DMS153 treated with DMSO at 0.1 percent for 48 hours (cell line): Measurements from ENCODE around the gene PRSS53.
A peak's percentile ranks its signal among the peaks of the same experiment; 100 is the strongest.

Experiments
- DNase-seq: peaks from one replicate; lab custom pipeline; 2025; ENCODE audit not compliant: unreplicated experiment; lab: John Stamatoyannopoulos, UW

PRSS53 gene

DNA sequence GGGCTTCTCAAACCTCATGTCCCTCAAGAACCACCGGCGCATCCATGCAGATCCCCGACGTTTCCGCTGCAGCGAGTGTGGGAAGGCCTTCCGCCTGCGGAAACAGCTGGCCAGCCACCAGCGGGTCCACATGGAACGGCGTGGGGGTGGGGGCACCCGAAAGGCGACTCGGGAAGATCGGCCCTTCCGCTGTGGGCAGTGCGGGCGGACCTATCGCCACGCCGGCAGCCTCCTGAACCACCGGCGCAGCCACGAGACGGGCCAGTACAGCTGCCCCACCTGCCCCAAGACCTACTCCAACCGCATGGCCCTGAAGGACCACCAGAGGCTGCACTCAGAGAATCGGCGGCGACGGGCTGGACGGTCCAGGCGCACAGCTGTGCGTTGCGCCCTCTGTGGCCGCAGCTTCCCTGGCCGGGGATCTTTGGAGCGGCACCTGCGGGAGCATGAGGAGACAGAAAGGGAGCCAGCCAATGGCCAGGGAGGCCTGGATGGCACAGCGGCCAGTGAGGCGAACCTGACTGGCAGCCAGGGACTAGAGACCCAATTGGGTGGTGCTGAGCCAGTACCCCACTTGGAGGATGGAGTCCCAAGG is 8.6 kb downstream of the PRSS53 start:
- DNase-seq = no peak

- no peak for DNase-seq
Observed at GRCh38 chr16:31079342-31079944, 9.3 kb downstream of the PRSS53 start.

DNA sequence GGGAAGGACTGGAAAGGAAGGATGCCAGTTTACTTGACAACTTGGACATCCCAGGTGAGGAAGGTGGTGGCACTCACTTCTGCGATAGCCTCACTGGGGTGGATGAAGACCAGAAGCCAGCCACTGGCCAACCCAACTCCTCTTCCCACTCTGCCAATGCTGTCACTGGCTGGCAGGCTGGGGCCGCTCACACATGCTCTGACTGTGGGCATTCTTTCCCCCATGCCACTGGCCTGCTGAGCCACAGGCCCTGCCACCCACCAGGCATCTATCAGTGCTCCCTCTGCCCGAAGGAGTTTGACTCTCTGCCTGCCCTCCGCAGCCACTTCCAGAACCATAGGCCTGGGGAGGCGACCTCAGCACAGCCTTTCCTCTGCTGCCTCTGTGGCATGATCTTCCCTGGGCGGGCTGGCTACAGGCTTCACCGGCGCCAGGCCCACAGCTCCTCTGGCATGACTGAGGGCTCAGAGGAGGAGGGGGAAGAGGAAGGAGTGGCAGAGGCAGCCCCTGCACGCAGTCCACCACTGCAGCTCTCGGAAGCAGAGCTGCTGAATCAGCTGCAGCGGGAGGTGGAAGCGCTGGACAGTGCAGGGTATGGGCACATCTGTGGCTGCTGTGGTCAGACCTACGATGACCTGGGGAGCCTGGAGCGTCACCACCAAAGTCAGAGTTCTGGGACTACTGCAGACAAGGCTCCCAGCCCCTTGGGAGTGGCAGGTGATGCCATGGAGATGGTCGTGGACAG is 10.0 kb downstream of the PRSS53 start:
- no peak for DNase-seq

DNA sequence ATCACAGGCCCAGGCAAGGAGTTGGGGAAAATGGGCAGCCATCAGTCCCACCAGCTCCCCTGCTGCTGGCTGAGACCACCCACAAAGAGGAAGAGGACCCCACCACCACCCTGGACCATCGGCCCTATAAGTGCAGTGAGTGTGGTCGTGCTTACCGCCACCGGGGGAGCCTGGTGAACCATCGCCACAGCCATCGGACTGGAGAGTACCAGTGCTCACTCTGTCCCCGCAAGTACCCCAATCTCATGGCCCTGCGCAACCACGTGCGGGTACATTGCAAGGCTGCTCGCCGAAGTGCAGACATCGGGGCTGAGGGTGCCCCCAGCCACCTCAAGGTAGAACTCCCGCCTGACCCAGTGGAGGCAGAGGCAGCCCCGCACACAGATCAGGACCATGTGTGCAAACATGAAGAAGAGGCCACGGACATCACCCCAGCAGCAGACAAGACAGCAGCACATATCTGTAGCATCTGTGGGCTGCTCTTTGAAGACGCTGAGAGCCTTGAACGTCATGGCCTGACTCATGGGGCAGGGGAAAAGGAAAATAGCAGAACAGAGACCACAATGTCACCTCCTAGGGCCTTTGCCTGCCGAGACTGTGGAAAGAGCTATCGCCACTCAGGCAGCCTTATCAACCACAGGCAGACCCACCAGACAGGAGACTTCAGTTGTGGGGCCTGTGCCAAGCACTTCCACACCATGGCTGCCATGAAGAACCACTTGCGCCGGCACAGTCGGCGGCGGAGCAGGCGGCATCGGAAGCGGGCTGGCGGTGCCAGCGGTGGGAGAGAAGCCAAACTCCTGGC is 10.9 kb downstream of the PRSS53 start:
- no peak for DNase-seq

DNA sequence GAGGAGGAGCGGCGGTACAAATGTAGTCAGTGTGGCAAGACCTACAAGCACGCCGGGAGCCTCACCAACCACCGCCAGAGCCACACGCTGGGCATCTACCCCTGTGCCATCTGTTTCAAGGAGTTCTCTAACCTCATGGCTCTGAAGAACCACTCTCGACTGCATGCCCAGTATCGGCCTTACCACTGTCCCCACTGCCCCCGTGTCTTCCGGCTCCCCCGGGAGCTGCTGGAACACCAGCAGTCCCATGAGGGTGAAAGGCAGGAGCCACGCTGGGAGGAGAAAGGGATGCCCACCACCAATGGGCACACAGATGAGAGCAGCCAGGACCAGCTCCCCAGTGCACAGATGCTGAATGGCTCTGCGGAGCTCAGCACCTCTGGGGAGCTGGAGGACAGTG is 11.7 kb downstream of the PRSS53 start:
- no peak for DNase-seq

DNA sequence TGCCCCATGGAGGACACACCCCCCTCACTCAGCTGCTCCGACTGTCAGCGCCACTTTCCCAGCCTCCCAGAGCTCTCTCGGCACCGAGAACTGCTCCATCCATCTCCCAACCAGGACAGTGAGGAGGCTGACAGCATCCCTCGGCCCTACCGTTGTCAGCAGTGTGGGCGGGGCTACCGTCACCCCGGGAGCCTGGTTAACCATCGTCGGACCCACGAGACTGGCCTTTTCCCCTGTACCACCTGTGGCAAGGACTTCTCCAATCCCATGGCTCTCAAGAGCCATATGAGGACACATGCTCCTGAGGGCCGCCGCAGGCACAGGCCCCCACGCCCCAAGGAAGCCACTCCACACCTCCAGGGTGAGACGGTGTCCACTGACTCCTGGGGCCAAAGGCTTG is 12.4 kb downstream of the PRSS53 start:
- DNase-seq = no peak

DNA sequence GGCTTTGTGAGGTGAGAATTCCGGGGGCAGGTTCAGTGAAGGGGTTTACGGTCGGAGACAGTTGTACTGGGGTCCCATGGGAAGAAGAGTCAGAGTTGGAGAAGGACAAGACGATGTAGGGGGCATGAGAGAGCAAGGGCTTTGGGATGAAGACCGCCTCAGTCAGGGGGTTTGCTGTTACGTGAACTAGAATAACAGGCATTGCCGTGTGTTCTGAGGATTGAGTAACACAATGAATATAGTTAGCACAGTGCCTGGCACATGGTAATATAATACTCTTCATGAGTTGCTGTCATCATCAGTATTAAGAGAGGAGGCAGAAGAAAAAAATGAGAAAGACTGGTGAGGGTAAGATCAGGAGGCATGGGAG is 13.9 kb downstream of the PRSS53 start:
- DNase-seq = no peak

DNA sequence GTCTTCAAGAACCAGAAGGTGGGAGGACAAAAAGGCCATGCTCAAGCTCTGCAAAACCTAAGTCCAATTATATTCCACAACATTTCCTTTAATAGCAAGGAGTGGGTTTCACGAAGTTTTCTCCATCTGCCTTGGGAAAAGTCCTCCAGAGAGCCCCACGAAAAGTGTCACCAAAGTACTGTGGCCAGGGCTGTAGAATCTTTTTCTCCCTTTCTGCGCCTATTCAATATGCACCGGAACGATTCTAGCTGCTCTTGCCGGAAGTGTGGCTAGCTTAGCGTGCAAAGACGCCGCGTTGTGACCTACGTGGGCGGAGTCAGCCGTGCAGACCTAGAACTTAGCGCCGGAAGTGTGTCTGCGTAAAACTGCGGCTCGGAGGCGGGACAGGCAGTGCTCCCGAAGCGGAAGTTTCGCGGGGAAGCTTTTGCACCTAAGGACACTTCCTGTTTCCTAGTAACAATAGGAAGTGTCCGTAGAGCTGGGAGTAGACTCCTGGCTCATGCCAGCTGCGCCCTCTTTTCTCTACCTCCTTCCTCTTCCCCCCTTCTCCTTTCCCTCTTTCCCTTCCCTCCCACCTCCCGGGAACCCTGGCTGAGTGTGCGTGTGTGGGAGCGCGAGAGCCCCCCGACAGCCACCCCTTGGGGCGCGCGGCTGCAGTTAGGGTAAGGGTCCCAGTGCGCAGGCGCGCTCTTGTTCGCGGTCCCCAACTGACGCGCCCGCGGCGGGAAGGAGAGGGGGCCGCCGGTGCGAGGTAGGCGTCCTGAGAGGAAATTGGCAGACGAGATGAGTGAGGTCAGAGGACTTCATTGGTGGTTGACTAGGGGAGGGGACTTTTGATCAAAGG is 14.6 kb downstream of the PRSS53 start, which contains the start of the genes ZNF646 and ZNF668:
TSS of gene ZNF646 (plus strand) at position 453 of the 844 bp plus-strand sequence. CDS start 1,903 bp downstream, outside the sequence.
TSS of gene ZNF668 (minus strand) at position 271 of the 844 bp plus-strand sequence. CDS start 9,781 bp downstream, outside the sequence.
- DNase-seq = peak; percentile 99

- DNase-seq = peak; percentile 63
Observed at GRCh38 chr16:31073142-31073969, 15.4 kb downstream of the PRSS53 start.

DNA sequence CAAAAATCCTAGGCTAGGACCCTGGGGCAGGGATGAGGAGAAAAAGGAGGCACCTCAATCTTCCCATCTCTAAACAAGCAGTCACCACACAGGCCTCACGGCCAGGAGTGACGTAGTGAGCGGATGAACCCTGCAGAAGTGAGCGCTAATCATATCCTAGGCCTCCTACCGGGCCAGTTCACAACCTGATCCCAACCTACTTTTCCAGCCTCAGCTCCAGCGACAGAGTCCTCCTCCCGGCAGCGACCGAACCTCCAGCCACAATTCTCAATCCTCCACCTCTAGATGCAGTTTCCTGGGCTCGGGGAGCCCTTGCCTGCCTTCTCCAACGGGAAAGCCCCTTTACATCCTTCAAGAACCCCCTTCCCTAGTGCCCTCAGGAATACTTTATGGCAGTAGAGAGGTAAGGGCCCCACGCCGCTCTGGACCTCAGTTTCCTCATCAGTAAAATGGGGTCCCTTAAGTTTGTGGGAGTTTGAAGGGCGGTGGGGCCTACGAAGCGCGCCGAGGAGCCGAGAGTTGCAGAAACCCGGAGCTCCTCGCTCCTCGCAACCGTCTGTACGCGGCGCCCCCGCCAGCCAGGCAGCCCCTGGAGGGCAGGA is 16.1 kb downstream of the PRSS53 start:
- DNase-seq = no peak

- no peak for DNase-seq
Observed at GRCh38 chr16:31071861-31072260, 16.9 kb downstream of the PRSS53 start.

DNA sequence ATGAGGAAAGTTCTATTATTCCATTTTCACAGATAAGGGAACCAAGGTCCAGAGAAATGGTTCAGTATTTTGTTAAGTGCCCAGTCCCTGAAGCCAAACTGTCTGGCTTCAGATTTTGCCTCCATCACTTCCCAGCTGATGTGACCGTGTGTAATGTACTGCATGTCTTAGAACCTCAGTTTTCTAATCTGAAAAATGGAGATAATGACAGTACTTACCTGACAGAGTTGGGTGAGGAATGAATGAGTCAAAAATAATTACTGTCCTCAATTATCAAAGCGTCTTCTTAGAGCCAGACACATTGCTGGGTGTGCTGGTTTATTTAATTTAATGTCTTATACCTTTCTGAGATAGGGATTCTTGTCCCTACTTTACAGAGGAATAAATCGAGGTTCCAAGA is 21.4 kb downstream of the PRSS53 start:
- no peak for DNase-seq

DNA sequence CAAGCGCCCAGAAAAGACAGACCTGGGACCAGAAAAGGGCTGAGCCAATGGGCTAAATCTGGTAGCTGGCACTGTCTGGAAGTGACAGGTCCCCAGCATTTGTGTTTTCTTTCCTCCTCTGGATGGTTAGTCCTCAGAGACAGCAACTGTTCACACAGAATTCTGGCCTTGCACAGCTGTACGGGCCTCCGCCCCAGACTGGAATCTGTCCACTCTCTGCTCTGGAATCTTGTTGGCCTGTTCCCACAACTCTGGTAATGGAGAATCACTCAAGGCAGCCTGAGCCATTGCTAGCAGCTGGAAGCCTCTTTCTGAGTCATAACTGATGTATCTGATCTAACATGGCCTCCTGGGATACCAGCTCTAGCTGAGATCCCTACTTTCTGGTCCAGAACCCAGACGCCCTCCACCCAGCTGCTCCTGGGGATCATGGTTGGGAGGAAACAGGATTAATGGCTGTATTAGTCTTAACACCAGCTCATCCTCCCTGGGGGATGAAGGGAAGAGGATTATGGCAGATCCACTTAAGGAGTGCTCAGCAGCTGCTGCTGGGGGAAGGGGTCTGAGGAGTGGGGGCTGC is 23.8 kb downstream of the PRSS53 start:
- no peak for DNase-seq

DNA sequence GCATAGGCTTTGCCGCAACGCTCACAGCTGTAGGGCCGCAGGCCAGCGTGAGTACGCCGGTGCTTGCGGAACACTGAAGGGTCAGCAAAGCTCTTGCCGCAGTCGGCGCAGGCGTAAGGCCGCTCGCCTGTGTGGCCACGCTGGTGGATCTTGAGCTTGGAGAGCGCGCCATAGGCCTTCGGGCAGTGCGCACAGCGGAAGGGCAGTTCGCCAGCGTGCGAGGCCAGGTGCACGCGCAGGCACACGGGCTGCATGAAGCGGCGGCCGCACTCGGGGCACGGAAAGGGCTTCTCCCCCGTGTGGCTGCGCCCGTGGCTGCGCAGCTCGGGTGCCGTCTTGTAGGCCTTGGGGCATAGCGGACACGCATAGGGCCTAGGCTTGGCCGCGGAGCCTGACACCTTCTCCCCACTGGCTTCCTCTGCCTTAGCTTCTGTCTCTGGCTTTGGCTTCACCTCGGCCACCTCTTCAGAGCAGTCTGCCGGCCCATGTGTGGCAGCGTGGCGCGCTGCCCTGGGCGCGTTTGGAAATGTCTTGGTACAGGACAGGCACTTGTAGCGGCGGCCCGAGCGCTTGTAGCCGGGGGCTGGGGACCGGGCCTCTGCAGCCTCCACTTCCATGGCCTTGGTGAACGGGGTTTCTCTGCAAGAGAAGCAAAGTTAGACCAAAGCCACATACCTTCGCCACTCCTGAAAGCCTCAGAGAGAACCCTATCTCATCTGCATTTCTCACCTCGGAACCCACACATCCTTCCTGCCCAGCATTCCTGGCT is 24.7 kb downstream of the PRSS53 start:
- DNase-seq = no peak

- no peak for DNase-seq
Observed at GRCh38 chr16:31063495-31063842, 25.3 kb downstream of the PRSS53 start.

DNA sequence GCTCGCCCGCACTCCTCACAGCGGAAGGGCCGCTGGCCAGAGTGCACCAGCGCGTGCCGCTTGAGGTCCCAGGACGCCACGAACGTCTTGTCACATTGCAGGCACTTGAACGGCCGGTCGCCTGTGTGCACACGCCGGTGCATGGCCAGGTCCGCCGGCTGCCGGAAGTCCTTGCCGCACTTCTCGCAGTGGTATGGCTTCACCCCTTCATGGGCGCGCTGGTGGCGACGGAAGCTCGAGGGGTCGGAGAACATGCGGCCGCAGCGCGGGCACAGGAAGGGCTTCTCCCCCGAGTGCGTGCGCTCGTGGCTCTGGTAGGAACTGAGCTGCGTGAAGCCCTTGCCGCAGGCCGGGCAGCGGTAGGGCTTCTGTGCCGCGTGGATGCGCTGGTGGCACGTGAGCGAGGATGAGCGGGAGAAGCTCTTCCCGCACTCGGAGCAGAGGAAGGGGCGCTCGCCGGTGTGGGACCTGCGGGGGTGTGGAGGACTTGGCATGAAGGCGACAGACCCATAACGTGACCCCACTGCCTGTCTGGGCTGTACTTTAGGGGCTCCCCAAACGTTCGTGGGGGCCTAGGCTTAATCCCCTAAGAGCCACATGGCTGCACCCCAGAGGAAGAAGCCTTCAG is 26.8 kb downstream of the PRSS53 start:
- DNase-seq = no peak

GRCh38 chr16:31061126-31061812 is 27.5 kb downstream of the PRSS53 start:
- DNase-seq = no peak
